Mesenchymal stem cell (in vitro differentiated cells and primary cell): ENCODE results near the gene GOLIM4.

Experiments used
- DNase-seq: peaks from one replicate; pipeline ENCODE4 v3.0.0-alpha.2; 2013
- H2AFZ ChIP-seq: one replicate; pipeline ENCODE4 v1.6.1; 2013; ENCODE audit warnings: low read depth, mild to moderate bottlenecking, control low read depth, inconsistent platforms, low read length, moderate library complexity
- H2AK5ac ChIP-seq: 2 replicates; pipeline ENCODE4 v1.6.1; 2013; ENCODE audit warnings: low read length, moderate library complexity, mild to moderate bottlenecking, inconsistent platforms; ENCODE audit not compliant: severe bottlenecking
- H2BK120ac ChIP-seq: one replicate; pipeline ENCODE4 v1.6.1; 2013; ENCODE audit warnings: low read depth, mild to moderate bottlenecking, inconsistent platforms, low read length, moderate library complexity
- H2BK12ac ChIP-seq, 2 experiments: one replicate each; pipeline ENCODE4 v1.6.1; 2013; ENCODE audit warnings: inconsistent platforms in 2 of 2, low read length in 2 of 2, mild to moderate bottlenecking in 2 of 2, moderate library complexity in 2 of 2, control low read depth in 1 of 2
- H2BK15ac ChIP-seq: one replicate; pipeline ENCODE4 v1.6.1; 2013; ENCODE audit warnings: mild to moderate bottlenecking, low read depth, inconsistent platforms; ENCODE audit not compliant: poor library complexity, severe bottlenecking
- H2BK5ac ChIP-seq: 2 replicates; pipeline ENCODE4 v1.6.1; 2013; ENCODE audit warnings: low read depth, mild to moderate bottlenecking, low read length, control low read depth, inconsistent platforms; ENCODE audit not compliant: poor library complexity, severe bottlenecking
- H3K14ac ChIP-seq, 2 experiments: one replicate each; pipeline ENCODE4 v1.6.1; 2013; ENCODE audit warnings: inconsistent platforms in 2 of 2, low read length in 2 of 2, control low read depth in 1 of 2, mild to moderate bottlenecking in 1 of 2, moderate library complexity in 1 of 2
- H3K18ac ChIP-seq, 2 experiments: one replicate each; pipeline ENCODE4 v1.6.1; 2013; ENCODE audit warnings: inconsistent platforms in 2 of 2, low read length in 2 of 2, control low read depth in 1 of 2, low read depth in 1 of 2, mild to moderate bottlenecking in 1 of 2
- H3K23ac ChIP-seq, 2 experiments: one replicate each; pipeline ENCODE4 v1.6.1; 2013; ENCODE audit warnings: inconsistent platforms in 2 of 2, low read length in 2 of 2, mild to moderate bottlenecking in 2 of 2, moderate library complexity in 2 of 2, control low read depth in 1 of 2
- H3K27ac ChIP-seq: 2 replicates; pipeline ENCODE4 v1.5.1; 2013; ENCODE audit warnings: mild to moderate bottlenecking, moderate library complexity, low read length, control low read depth, inconsistent platforms; ENCODE audit not compliant: poor library complexity, severe bottlenecking
- H3K27me3 ChIP-seq, 2 experiments: 2 replicates each; pipeline versions ENCODE4 v1.6.1 to v1.7.0; 2013; ENCODE audit warnings: low read length in 2 of 2, mild to moderate bottlenecking in 2 of 2, moderate library complexity in 2 of 2, control low read depth in 1 of 2, inconsistent platforms in 1 of 2; ENCODE audit not compliant: control insufficient read depth in 1 of 2, insufficient read depth in 1 of 2
- H3K36me3 ChIP-seq, 2 experiments: 2 replicates each; pipeline versions ENCODE4 v1.6.1 to v1.7.0; 2013; ENCODE audit warnings: low read length in 2 of 2, control low read depth in 1 of 2, inconsistent platforms in 1 of 2, low read depth in 1 of 2, mild to moderate bottlenecking in 1 of 2; ENCODE audit not compliant: insufficient read depth in 2 of 2, control insufficient read depth in 1 of 2
- H3K4ac ChIP-seq, 2 experiments: one replicate each; pipeline ENCODE4 v1.6.1; 2013; ENCODE audit warnings: inconsistent platforms in 2 of 2, low read length in 2 of 2, mild to moderate bottlenecking in 2 of 2, moderate library complexity in 2 of 2, control low read depth in 1 of 2, low read depth in 1 of 2
- H3K4me1 ChIP-seq: 2 replicates; pipeline ENCODE4 v1.6.1; 2013; ENCODE audit warnings: low read depth, low read length, control low read depth; ENCODE audit not compliant: control insufficient read depth, insufficient read depth
- H3K4me2 ChIP-seq: 2 replicates; pipeline ENCODE4 v1.6.1; 2013; ENCODE audit warnings: low read length, mild to moderate bottlenecking, inconsistent platforms; ENCODE audit not compliant: poor library complexity, severe bottlenecking
- H3K4me3 ChIP-seq, 2 experiments: 2 replicates each; pipeline versions ENCODE4 v1.5.1 to v1.7.0; 2013; ENCODE audit warnings: low read length in 2 of 2, mild to moderate bottlenecking in 2 of 2, control low read depth in 1 of 2, low read depth in 1 of 2; ENCODE audit not compliant: insufficient read depth in 1 of 2
- H3K79me1 ChIP-seq: replicated peaks from 2 replicates; pipeline ENCODE4 v1.6.1; 2013; ENCODE audit warnings: mild to moderate bottlenecking, control low read depth, low read length, inconsistent platforms; ENCODE audit not compliant: poor library complexity, severe bottlenecking
- H3K9ac ChIP-seq: 2 replicates; pipeline ENCODE4 v1.7.0; 2013; ENCODE audit warnings: mild to moderate bottlenecking, low read length, moderate library complexity
- H3K9me3 ChIP-seq: 2 replicates; pipeline ENCODE4 v1.7.0; 2013; ENCODE audit warnings: mild to moderate bottlenecking, low read length; ENCODE audit not compliant: control insufficient read depth
- H4K8ac ChIP-seq: one replicate; pipeline ENCODE4 v1.6.1; 2013; ENCODE audit warnings: inconsistent platforms, mild to moderate bottlenecking, low read length, moderate library complexity
- H4K91ac ChIP-seq: one replicate; pipeline ENCODE4 v1.6.1; 2013; ENCODE audit warnings: mild to moderate bottlenecking, low read length, inconsistent platforms
- WGBS: methylation state at CpG from one replicate; pipeline ENCODE4 v1.1.7; 2013; ENCODE audit warnings: mixed read lengths; 5-methylcytosine and 5-hydroxymethylcytosine counted together

The GOLIM4 gene

DNA sequence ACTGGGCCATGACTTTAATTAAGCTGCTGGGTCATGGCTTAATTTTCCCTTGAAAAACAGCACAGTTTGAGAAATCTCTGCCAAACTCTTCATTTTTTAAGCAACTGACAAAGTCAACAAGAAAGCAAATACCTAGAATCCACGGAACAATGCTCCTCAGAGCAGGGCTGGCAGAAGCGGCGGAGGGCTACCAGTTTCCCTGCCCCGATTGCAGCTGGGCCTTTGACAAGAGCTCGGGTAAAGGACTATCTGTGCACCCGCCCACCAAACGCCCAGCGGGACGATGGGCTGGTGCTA lies 1.2 kb downstream of the GOLIM4 start:
- no peak for DNase-seq
- peak overlapping the region; percentile 81 for H3K27ac ChIP-seq
- under 1% methylated on average over 9 of the region's 9 CpGs for WGBS
- no peak overlapping the region for H2BK120ac ChIP-seq
- no peak overlapping the region for H2AK5ac ChIP-seq
- H2BK12ac ChIP-seq, result no peak overlapping the region
- no peak overlapping the region for H3K4ac ChIP-seq
- no peak overlapping the region for H2BK5ac ChIP-seq
- H3K18ac ChIP-seq, result peak overlapping the region in 1 of 2 experiments; percentile 30
- no peaks in the 10 kb centered on the region for H3K9me3 ChIP-seq
- peaks cover 4% of the 10 kb centered on the region for H3K79me1 ChIP-seq
- no peaks in the 10 kb centered on the region for H3K27me3 ChIP-seq
- H3K14ac ChIP-seq, result peak overlapping the region in 1 of 2 experiments; percentile 36
- H3K4me3 ChIP-seq, result peak overlapping the region; percentile 98 to 99
- H3K23ac ChIP-seq, result no peak overlapping the region
- no peak overlapping the region for H4K8ac ChIP-seq
- peaks cover 1% of the 10 kb centered on the region for H3K4me1 ChIP-seq
- H2BK15ac ChIP-seq, result no peak overlapping the region
- no peak overlapping the region for H2AFZ ChIP-seq
- H4K91ac ChIP-seq, result no peak overlapping the region
- peak overlapping the region; percentile 90 for H3K9ac ChIP-seq
- H3K36me3 ChIP-seq, result no peaks in the 10 kb centered on the region
- H3K4me2 ChIP-seq, result peak overlapping the region; percentile 96

DNA sequence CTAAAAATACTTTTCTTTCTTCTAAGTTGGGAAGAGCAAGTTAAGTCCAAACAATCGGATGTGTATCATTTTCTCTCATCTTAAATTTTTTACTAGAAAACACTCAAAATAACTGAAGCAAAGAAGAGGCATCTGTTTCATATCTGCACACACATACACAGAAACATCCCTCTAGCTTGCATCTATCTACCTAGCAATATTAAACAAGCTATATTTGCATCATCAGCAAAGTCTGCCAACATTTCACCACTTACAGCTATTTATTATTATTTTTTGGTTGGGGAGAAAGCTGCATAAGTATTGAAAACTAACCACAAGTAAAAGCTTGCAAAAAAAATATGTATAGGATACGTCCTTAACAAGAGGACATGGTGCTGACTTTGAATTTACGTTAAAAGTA lies 1.9 kb downstream of the GOLIM4 start:
- Histone ChIP-seq H3K27ac (no peak overlapping the region), H3K4ac (no peak overlapping the region), H3K4me2 (peak overlapping the region; percentile 55), H3K9ac (peak overlapping the region; percentile 90), H3K27me3 (no peaks in the 10 kb centered on the region), H2BK120ac (no peak overlapping the region), H2AFZ (no peak overlapping the region), H3K23ac (no peak overlapping the region), H3K36me3 (no peaks in the 10 kb centered on the region), H2AK5ac (no peak overlapping the region), H3K9me3 (no peaks in the 10 kb centered on the region), H2BK12ac (no peak overlapping the region), H3K79me1 (peaks cover 4% of the 10 kb centered on the region), H3K18ac (no peak overlapping the region), H3K14ac (no peak overlapping the region), H2BK5ac (no peak overlapping the region), H4K8ac (no peak overlapping the region), H3K4me3 (peak overlapping the region in 1 of 2 experiments; percentile 99), H2BK15ac (no peak overlapping the region), H3K4me1 (peaks cover 1% of the 10 kb centered on the region), H4K91ac (no peak overlapping the region)
- 50% methylated on average over 1 of the region's 3 CpGs for WGBS
- no peak for DNase-seq

DNA sequence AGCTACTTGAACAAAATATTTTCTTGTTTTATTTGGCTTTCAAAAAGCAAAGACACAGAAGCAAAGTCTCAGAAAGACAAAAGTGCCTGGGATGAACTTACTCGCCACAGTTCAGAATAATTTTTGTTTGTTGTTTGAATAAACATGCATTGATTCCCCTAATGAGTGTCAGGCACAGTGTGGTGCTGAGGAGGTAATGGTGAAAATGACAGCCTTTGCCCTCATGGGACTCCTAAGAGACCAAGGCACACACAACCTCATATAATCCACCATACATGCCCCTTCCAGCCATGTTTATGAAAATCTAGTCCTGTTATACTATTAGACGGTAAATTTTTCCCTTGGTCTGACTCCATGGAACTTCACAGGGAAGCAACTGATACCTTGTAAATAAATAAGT lies 2.5 kb downstream of the GOLIM4 start:
- no peak overlapping the region for H2BK5ac ChIP-seq
- H3K4me3 ChIP-seq, result peak overlapping the region in 1 of 2 experiments; percentile 99
- H3K27ac ChIP-seq, result no peak overlapping the region
- H3K36me3 ChIP-seq, result no peaks in the 10 kb centered on the region
- peak overlapping the region; percentile 90 for H3K9ac ChIP-seq
- H4K8ac ChIP-seq, result no peak overlapping the region
- no peak for DNase-seq
- no peak overlapping the region for H3K14ac ChIP-seq
- no peak overlapping the region for H2BK15ac ChIP-seq
- WGBS, result 81% methylated on average over 1 of the region's 2 CpGs
- no peak overlapping the region for H2BK12ac ChIP-seq
- peaks cover 4% of the 10 kb centered on the region for H3K79me1 ChIP-seq
- peak overlapping the region; percentile 55 for H3K4me2 ChIP-seq
- no peak overlapping the region for H2AFZ ChIP-seq
- no peak overlapping the region for H3K4ac ChIP-seq
- H3K27me3 ChIP-seq, result no peaks in the 10 kb centered on the region
- H3K9me3 ChIP-seq, result no peaks in the 10 kb centered on the region
- no peak overlapping the region for H3K18ac ChIP-seq
- H3K4me1 ChIP-seq, result peaks cover 1% of the 10 kb centered on the region
- H4K91ac ChIP-seq, result no peak overlapping the region
- H2BK120ac ChIP-seq, result no peak overlapping the region
- no peak overlapping the region for H3K23ac ChIP-seq
- H2AK5ac ChIP-seq, result no peak overlapping the region

DNA sequence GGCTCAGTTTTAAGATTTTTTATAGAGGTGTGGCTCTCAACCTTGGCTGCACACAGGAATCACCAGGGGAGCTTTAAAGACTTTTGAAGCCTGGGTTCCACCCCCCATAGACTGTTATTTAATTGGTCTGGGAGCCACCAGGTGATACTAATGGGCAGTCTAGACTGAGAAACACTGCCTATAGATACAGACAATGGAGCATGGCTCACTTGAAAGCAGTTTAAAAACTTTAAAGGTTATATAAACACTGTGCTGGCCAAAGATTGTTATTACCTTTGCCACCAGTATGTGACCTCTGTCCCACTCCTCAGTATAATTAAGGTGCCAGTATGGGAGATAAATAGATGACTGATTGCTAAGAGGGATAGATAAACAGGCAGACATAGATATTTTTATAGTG lies 3.8 kb downstream of the GOLIM4 start:
- Histone ChIP-seq H3K4me3 (no peak overlapping the region), H3K18ac (no peak overlapping the region), H2BK15ac (no peak overlapping the region), H2BK5ac (no peak overlapping the region), H4K8ac (no peak overlapping the region), H2AFZ (no peak overlapping the region), H2BK120ac (no peak overlapping the region), H3K9me3 (no peaks in the 10 kb centered on the region), H3K23ac (no peak overlapping the region), H4K91ac (no peak overlapping the region), H3K14ac (no peak overlapping the region), H3K79me1 (peaks cover 4% of the 10 kb centered on the region), H3K4me1 (peaks cover 1% of the 10 kb centered on the region), H3K4ac (no peak overlapping the region), H2BK12ac (no peak overlapping the region), H3K27ac (no peak overlapping the region), H3K4me2 (no peak overlapping the region), H3K9ac (peak overlapping the region; percentile 90), H3K27me3 (no peaks in the 10 kb centered on the region), H2AK5ac (no peak overlapping the region), H3K36me3 (no peaks in the 10 kb centered on the region)
- no peak for DNase-seq
